LNCaP clone FGC (cell line): ENCODE data around the gene CDYL.
A peak's percentile ranks its signal among the peaks of the same experiment; 100 is the strongest.

Source experiments
- DNase-seq: peaks from one replicate; pipeline ENCODE4 v3.0.0-alpha.2; 2011; ENCODE audit warnings: low read depth
- H3K4me3 ChIP-seq: 2 replicates; pipeline ENCODE4 v1.5.1; 2011; ENCODE audit warnings: mild to moderate bottlenecking, low read depth, low read length, control low read depth
- CTCF ChIP-seq: IDR thresholded peaks from 2 replicates; pipeline ENCODE4 v1.5.1; 2012; ENCODE audit warnings: mild to moderate bottlenecking; ENCODE audit not compliant: control insufficient read depth, insufficient read depth; ENCODE audit errors: extremely low read depth

CDYL gene

GRCh38 chr6:4788953-4789584, 12.9 kb downstream of the CDYL start:
- TF ChIP-seq CTCF = no peak
- H3K4me3 ChIP-seq = no peak overlapping the region
- no peak for DNase-seq

- TF ChIP-seq CTCF = 0 out of 2 replicates have a peak, but pooled peaks have one; percentile 4
These were observed 14.1 kb downstream of the CDYL start for GRCh38 chr6:4790158-4790899.

GRCh38 chr6:4794140-4794707, 18.0 kb downstream of the CDYL start:
- DNase-seq = no peak
- no peak for TF ChIP-seq CTCF
- H3K4me3 ChIP-seq = no peak overlapping the region

More at GRCh38 chr6:4790158-4790899, 14.1 kb downstream of the CDYL start:
- no peak overlapping the region for H3K4me3 ChIP-seq
- no peak for DNase-seq

GRCh38 chr6:4797587-4797986, 21.4 kb downstream of the CDYL start:
- no peak overlapping the region for H3K4me3 ChIP-seq
- DNase-seq = no peak
- TF ChIP-seq CTCF = no peak

GRCh38 chr6:4799912-4800311, 23.7 kb downstream of the CDYL start:
- no peak for DNase-seq
- no peak for TF ChIP-seq CTCF
- no peak overlapping the region for H3K4me3 ChIP-seq

GRCh38 chr6:4800662-4801061, 24.5 kb downstream of the CDYL start:
- TF ChIP-seq CTCF = no peak
- DNase-seq = no peak
- H3K4me3 ChIP-seq = no peak overlapping the region
